ENCODE results near the gene TIPIN.
"Not testable (repeated sequence)": the region's sequence is repeated elsewhere in the genome, so short reads cannot be mapped to it uniquely, and the experiment has no call there.

Gene TIPIN

DNA sequence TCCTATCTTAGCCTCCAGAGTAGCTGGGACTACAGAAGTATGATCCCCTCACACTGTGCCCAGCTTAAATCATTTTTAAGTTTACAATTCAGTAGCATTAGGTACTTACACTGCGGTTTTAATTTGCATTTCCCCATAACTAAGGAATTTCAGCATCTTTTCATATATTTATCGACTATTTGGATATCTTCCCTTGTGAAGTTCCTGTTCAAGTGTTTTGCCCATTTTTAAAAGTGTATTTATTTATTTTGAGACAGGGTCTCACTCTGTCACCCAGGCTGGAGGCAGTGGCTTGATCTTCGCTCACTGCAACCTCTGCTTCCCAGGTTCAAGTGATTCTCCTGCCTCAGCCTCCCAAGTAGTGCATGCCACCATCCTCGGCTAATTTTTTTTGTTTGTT lies 17.7 kb upstream of the TIPIN start:
- Histone ChIP-seq H3K9ac (ENCODE audit: low read length) (no peak overlapping the region), H3K9me3 (ENCODE audit: control insufficient read depth, low read length) (no peaks in the 10 kb centered on the region), H3K4me1 (ENCODE audit: control insufficient read depth, insufficient read depth, low read length) (peaks cover 7% of the 10 kb centered on the region), H3K36me3 (ENCODE audit: control insufficient read depth, insufficient read depth, low read length) (no peaks in the 10 kb centered on the region), H3K27me3 (ENCODE audit: control insufficient read depth, insufficient read depth, low read length) (no peaks in the 10 kb centered on the region), H3K4me3 (ENCODE audit: low read length) (no peak overlapping the region)

DNA sequence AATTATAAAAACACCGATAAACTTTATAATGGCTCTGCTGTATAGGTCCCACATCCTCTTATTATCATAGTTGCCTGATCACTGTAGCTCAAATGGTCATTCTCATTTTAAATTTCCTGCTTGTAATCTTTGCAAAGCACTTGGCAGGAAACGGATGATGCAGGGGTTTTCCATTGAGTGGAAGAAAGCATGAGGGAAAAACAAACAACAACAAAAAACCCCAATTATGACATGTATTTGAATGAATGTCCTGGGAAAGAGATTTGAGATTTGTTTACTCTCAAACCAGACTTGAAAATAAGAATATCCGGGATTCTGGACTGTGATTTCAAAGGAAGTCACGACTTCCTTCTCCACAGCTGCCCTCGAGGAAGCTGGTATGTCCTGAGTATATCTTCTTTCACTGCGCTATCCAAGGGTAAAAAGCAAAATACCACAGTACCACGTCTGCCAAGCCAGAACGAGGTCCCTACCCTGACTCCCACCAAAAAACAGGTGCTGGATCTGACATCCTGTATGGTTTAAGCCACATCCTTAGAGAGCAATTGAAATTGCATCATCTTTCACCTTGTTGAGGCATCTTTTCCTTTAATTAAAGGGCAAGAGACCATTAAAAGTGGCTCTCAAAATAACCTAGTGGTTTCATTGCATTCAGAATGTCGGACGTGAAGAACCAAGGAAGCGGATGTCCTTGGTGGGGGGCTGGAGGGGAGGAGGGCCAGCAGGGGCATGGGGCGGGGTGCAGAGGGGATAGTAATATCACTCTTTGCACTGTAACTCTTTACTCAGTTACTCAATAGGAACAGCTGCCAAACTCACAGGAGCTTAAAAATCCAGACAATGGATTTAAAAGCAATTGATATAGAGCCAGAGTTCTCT lies 13.5 kb upstream of the TIPIN start:
- no peaks in the 10 kb centered on the region for H3K36me3 ChIP-seq (ENCODE audit: control insufficient read depth, insufficient read depth, low read length)
- H3K4me3 ChIP-seq (ENCODE audit: low read length): no peak overlapping the region
- no peaks in the 10 kb centered on the region for H3K9me3 ChIP-seq (ENCODE audit: control insufficient read depth, low read length)
- peaks cover 7% of the 10 kb centered on the region for H3K4me1 ChIP-seq (ENCODE audit: control insufficient read depth, insufficient read depth, low read length)
- H3K27me3 ChIP-seq (ENCODE audit: control insufficient read depth, insufficient read depth, low read length): no peaks in the 10 kb centered on the region
- H3K9ac ChIP-seq (ENCODE audit: low read length): peak overlapping the region; percentile 47

GRCh38 chr15:66364944-66365528 lies 8.6 kb upstream of the TIPIN start:
- Histone ChIP-seq H3K27me3 (ENCODE audit: control insufficient read depth, insufficient read depth, low read length) (no peaks in the 10 kb centered on the region), H3K4me1 (ENCODE audit: control insufficient read depth, insufficient read depth, low read length) (no peaks in the 10 kb centered on the region), H3K9ac (ENCODE audit: low read length) (no peak overlapping the region), H3K9me3 (ENCODE audit: control insufficient read depth, low read length) (no peaks in the 10 kb centered on the region), H3K4me3 (ENCODE audit: low read length) (no peak overlapping the region), H3K36me3 (ENCODE audit: control insufficient read depth, insufficient read depth, low read length) (no peaks in the 10 kb centered on the region)

GRCh38 chr15:66362776-66363175 lies 6.3 kb upstream of the TIPIN start:
- no peaks in the 10 kb centered on the region for H3K9me3 ChIP-seq (ENCODE audit: control insufficient read depth, low read length)
- no peaks in the 10 kb centered on the region for H3K36me3 ChIP-seq (ENCODE audit: control insufficient read depth, insufficient read depth, low read length)
- no peaks in the 10 kb centered on the region for H3K4me1 ChIP-seq (ENCODE audit: control insufficient read depth, insufficient read depth, low read length)
- H3K27me3 ChIP-seq (ENCODE audit: control insufficient read depth, insufficient read depth, low read length): no peaks in the 10 kb centered on the region
- no peak overlapping the region for H3K4me3 ChIP-seq (ENCODE audit: low read length)
- no peak overlapping the region for H3K9ac ChIP-seq (ENCODE audit: low read length)

GRCh38 chr15:66361745-66362460 lies 5.4 kb upstream of the TIPIN start:
- H3K9me3 ChIP-seq (ENCODE audit: control insufficient read depth, low read length); H3K9ac ChIP-seq (ENCODE audit: low read length); H3K4me3 ChIP-seq (ENCODE audit: low read length); H3K27me3 ChIP-seq (ENCODE audit: control insufficient read depth, insufficient read depth, low read length); H3K36me3 ChIP-seq (ENCODE audit: control insufficient read depth, insufficient read depth, low read length); H3K4me1 ChIP-seq (ENCODE audit: control insufficient read depth, insufficient read depth, low read length): not testable (repeated sequence)

DNA sequence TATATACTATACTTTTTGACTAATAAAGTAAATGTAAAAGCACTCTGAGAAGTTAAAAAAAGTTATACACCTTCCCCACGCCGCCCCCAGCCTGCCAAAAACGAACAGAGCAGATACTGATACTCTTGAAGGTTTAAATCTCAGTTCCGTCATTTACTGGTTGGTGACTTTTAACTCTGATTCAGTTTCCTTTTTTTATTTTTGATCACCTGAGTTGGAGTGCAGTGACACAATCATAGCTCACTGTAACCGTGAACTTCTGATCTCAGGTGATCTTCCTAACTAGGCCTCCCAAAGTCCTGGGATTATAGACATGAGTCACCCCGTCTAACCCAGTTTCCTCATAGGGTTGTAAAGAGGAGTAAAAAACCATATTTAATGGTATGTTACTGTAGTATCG lies 3.3 kb upstream of the TIPIN start:
- Histone ChIP-seq H3K36me3 (ENCODE audit: control insufficient read depth, insufficient read depth, low read length) (no peaks in the 10 kb centered on the region), H3K4me1 (ENCODE audit: control insufficient read depth, insufficient read depth, low read length) (peaks cover 3% of the 10 kb centered on the region), H3K9ac (ENCODE audit: low read length) (no peak overlapping the region), H3K9me3 (ENCODE audit: control insufficient read depth, low read length) (no peaks in the 10 kb centered on the region), H3K27me3 (ENCODE audit: control insufficient read depth, insufficient read depth, low read length) (no peaks in the 10 kb centered on the region), H3K4me3 (ENCODE audit: low read length) (no peak overlapping the region)

GRCh38 chr15:66356077-66356358 lies 467 bp downstream of the TIPIN start:
- Histone ChIP-seq H3K4me3 (ENCODE audit: low read length) (peak overlapping the region; percentile 95), H3K4me1 (ENCODE audit: control insufficient read depth, insufficient read depth, low read length) (peaks cover 3% of the 10 kb centered on the region), H3K9me3 (ENCODE audit: control insufficient read depth, low read length) (no peaks in the 10 kb centered on the region), H3K36me3 (ENCODE audit: control insufficient read depth, insufficient read depth, low read length) (no peaks in the 10 kb centered on the region), H3K27me3 (ENCODE audit: control insufficient read depth, insufficient read depth, low read length) (no peaks in the 10 kb centered on the region), H3K9ac (ENCODE audit: low read length) (peak overlapping the region; percentile 88)

GRCh38 chr15:66348530-66348929 lies 8.0 kb downstream of the TIPIN start:
- not testable (repeated sequence) for H3K27me3 ChIP-seq (ENCODE audit: control insufficient read depth, insufficient read depth, low read length); H3K4me3 ChIP-seq (ENCODE audit: low read length); H3K36me3 ChIP-seq (ENCODE audit: control insufficient read depth, insufficient read depth, low read length); H3K9ac ChIP-seq (ENCODE audit: low read length); H3K9me3 ChIP-seq (ENCODE audit: control insufficient read depth, low read length); H3K4me1 ChIP-seq (ENCODE audit: control insufficient read depth, insufficient read depth, low read length)

- Histone ChIP-seq H3K27me3 (ENCODE audit: control insufficient read depth, insufficient read depth, low read length) (no peaks in the 10 kb centered on the region), H3K4me3 (ENCODE audit: low read length) (no peak overlapping the region), H3K36me3 (ENCODE audit: control insufficient read depth, insufficient read depth, low read length) (peaks cover under 1% of the 10 kb centered on the region), H3K4me1 (ENCODE audit: control insufficient read depth, insufficient read depth, low read length) (no peaks in the 10 kb centered on the region), H3K9me3 (ENCODE audit: control insufficient read depth, low read length) (no peaks in the 10 kb centered on the region), H3K9ac (ENCODE audit: low read length) (no peak overlapping the region)
Observed at GRCh38 chr15:66328771-66329170, 27.7 kb downstream of the TIPIN start.

DNA sequence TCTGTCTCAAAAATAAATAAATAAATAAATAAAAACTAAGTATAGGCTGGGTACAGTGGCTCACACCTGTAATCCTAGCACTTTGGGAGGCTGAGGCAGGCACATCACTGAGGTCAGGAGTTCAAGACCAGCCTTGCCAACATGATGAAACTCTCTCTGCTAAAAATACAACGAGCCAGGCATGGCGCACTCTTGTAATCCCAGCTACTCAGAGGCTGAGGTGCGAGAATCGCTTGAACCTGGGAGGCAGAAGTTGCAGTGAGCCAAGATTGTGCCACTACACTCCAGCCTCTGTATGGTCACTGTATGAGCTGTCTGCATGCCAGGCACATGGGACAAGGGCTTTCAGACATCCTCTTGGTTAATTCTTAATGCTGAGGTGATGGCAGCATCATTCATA lies 28.7 kb downstream of the TIPIN start:
- Histone ChIP-seq H3K27me3 (ENCODE audit: control insufficient read depth, insufficient read depth, low read length) (no peaks in the 10 kb centered on the region), H3K36me3 (ENCODE audit: control insufficient read depth, insufficient read depth, low read length) (peaks cover 7% of the 10 kb centered on the region), H3K4me1 (ENCODE audit: control insufficient read depth, insufficient read depth, low read length) (no peaks in the 10 kb centered on the region), H3K4me3 (ENCODE audit: low read length) (no peak overlapping the region), H3K9me3 (ENCODE audit: control insufficient read depth, low read length) (no peaks in the 10 kb centered on the region), H3K9ac (ENCODE audit: low read length) (no peak overlapping the region)

GRCh38 chr15:66326051-66326450 lies 30.4 kb downstream of the TIPIN start:
- H3K36me3 ChIP-seq (ENCODE audit: control insufficient read depth, insufficient read depth, low read length): peaks cover 7% of the 10 kb centered on the region

GRCh38 chr15:66323312-66323928 lies 33.1 kb downstream of the TIPIN start:
- Histone ChIP-seq H3K9me3 (ENCODE audit: control insufficient read depth, low read length) (no peaks in the 10 kb centered on the region), H3K4me1 (ENCODE audit: control insufficient read depth, insufficient read depth, low read length) (no peaks in the 10 kb centered on the region), H3K27me3 (ENCODE audit: control insufficient read depth, insufficient read depth, low read length) (no peaks in the 10 kb centered on the region), H3K9ac (ENCODE audit: low read length) (no peak overlapping the region), H3K36me3 (ENCODE audit: control insufficient read depth, insufficient read depth, low read length) (peaks cover 7% of the 10 kb centered on the region), H3K4me3 (ENCODE audit: low read length) (no peak overlapping the region)

More at GRCh38 chr15:66326051-66326450, 30.4 kb downstream of the TIPIN start:
- no peak overlapping the region for H3K9ac ChIP-seq (ENCODE audit: low read length)
- no peaks in the 10 kb centered on the region for H3K27me3 ChIP-seq (ENCODE audit: control insufficient read depth, insufficient read depth, low read length)
- no peaks in the 10 kb centered on the region for H3K9me3 ChIP-seq (ENCODE audit: control insufficient read depth, low read length)
- H3K4me3 ChIP-seq (ENCODE audit: low read length): no peak overlapping the region
- no peaks in the 10 kb centered on the region for H3K4me1 ChIP-seq (ENCODE audit: control insufficient read depth, insufficient read depth, low read length)
